ENCODE measurements around the gene CDC42BPA. TPM values are rescaled to one million over a fixed set of nuclear protein-coding genes. Genes with fewer than 3 reads are reported as not detected.

CDC42BPA gene
- total RNA-seq, 1 experiment from 2014 or later = not detected

DNA sequence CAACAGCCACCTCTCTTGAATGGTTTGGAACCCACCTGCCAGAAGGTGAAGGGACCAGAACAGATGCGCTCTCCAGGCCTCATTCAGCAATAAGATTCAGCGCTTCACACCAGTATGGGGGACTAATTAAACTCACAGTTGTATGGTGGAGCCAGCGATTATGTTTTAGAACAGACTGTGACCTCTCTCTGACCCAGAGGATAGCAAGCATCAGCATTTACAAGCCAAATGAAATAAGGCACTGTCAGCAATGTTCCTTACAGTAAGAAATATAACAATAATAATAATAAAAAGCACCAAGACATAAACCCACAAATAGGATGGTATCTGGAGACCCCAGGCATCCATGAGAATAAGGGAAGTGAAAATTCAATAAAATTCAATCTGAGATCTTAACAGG lies 6.9 kb upstream of the CDC42BPA start:
- Histone ChIP-seq H3K9me3 (ENCODE audit: low read length) (no peaks in the 10 kb centered on the region), H2AFZ (ENCODE audit: low read length) (no peak overlapping the region), H3K4me3 (ENCODE audit: low read length) (no peak overlapping the region), H3K27ac (ENCODE audit: low read length) (no peak overlapping the region), H3K27me3 (ENCODE audit: low read length) (no peaks in the 10 kb centered on the region), H3K79me2 (ENCODE audit: low read length) (no peaks in the 10 kb centered on the region), H3K9ac (ENCODE audit: low read length) (no peak overlapping the region), H3K36me3 (ENCODE audit: insufficient read depth, low read length) (no peaks in the 10 kb centered on the region), H3K4me1 (ENCODE audit: low read length) (no peaks in the 10 kb centered on the region), H3K4me2 (ENCODE audit: low read depth, low read length, poor library complexity, severe bottlenecking) (no peak overlapping the region), H3K9me2 (replicated peaks; ENCODE audit: insufficient read depth, low read length) (no peaks in the 10 kb centered on the region), H4K20me1 (ENCODE audit: insufficient read depth, low read depth, low read length) (no peaks in the 10 kb centered on the region)
- no peak for DNase-seq

- no peaks in the 10 kb centered on the region for H3K27me3 ChIP-seq (ENCODE audit: low read length)
- H3K4me1 ChIP-seq (ENCODE audit: low read length) = no peaks in the 10 kb centered on the region
- no peak overlapping the region for H2AFZ ChIP-seq (ENCODE audit: low read length)
- H3K9ac ChIP-seq (ENCODE audit: low read length) = no peak overlapping the region
- H3K9me3 ChIP-seq (ENCODE audit: low read length) = no peaks in the 10 kb centered on the region
- H3K4me3 ChIP-seq (ENCODE audit: low read length) = no peak overlapping the region
- H3K4me2 ChIP-seq (ENCODE audit: low read depth, low read length, poor library complexity, severe bottlenecking) = no peak overlapping the region
- no peaks in the 10 kb centered on the region for H3K79me2 ChIP-seq (ENCODE audit: low read length)
- no peaks in the 10 kb centered on the region for H4K20me1 ChIP-seq (ENCODE audit: insufficient read depth, low read depth, low read length)
- H3K36me3 ChIP-seq (ENCODE audit: insufficient read depth, low read length) = no peaks in the 10 kb centered on the region
- no peak overlapping the region for H3K27ac ChIP-seq (ENCODE audit: low read length)
- DNase-seq = no peak
- H3K9me2 ChIP-seq (replicated peaks; ENCODE audit: insufficient read depth, low read length) = no peaks in the 10 kb centered on the region
Measured at GRCh38 chr1:227323967-227324268, 5.6 kb upstream of the CDC42BPA start.

- DNase-seq = no peak
- no peaks in the 10 kb centered on the region for H3K4me1 ChIP-seq (ENCODE audit: low read length)
- H3K36me3 ChIP-seq (ENCODE audit: insufficient read depth, low read length) = no peaks in the 10 kb centered on the region
- H3K27me3 ChIP-seq (ENCODE audit: low read length) = no peaks in the 10 kb centered on the region
- no peak overlapping the region for H3K4me2 ChIP-seq (ENCODE audit: low read depth, low read length, poor library complexity, severe bottlenecking)
- H3K9me2 ChIP-seq (replicated peaks; ENCODE audit: insufficient read depth, low read length) = no peaks in the 10 kb centered on the region
- H3K9ac ChIP-seq (ENCODE audit: low read length) = no peak overlapping the region
- no peak overlapping the region for H2AFZ ChIP-seq (ENCODE audit: low read length)
- no peak overlapping the region for H3K27ac ChIP-seq (ENCODE audit: low read length)
- H3K4me3 ChIP-seq (ENCODE audit: low read length) = no peak overlapping the region
- H3K79me2 ChIP-seq (ENCODE audit: low read length) = no peaks in the 10 kb centered on the region
- H3K9me3 ChIP-seq (ENCODE audit: low read length) = no peaks in the 10 kb centered on the region
- H4K20me1 ChIP-seq (ENCODE audit: insufficient read depth, low read depth, low read length) = no peaks in the 10 kb centered on the region
Measured at GRCh38 chr1:227323171-227323966, 5.1 kb upstream of the CDC42BPA start.

GRCh38 chr1:227322376-227322775 lies 4.1 kb upstream of the CDC42BPA start:
- no peak for DNase-seq
- H3K27me3 ChIP-seq (ENCODE audit: low read length) = no peaks in the 10 kb centered on the region
- no peak overlapping the region for H3K9ac ChIP-seq (ENCODE audit: low read length)
- H3K27ac ChIP-seq (ENCODE audit: low read length) = no peak overlapping the region
- H3K4me1 ChIP-seq (ENCODE audit: low read length) = no peaks in the 10 kb centered on the region
- no peaks in the 10 kb centered on the region for H3K9me2 ChIP-seq (replicated peaks; ENCODE audit: insufficient read depth, low read length)
- no peak overlapping the region for H3K4me2 ChIP-seq (ENCODE audit: low read depth, low read length, poor library complexity, severe bottlenecking)
- H4K20me1 ChIP-seq (ENCODE audit: insufficient read depth, low read depth, low read length) = no peaks in the 10 kb centered on the region
- H3K9me3 ChIP-seq (ENCODE audit: low read length) = no peaks in the 10 kb centered on the region
- H2AFZ ChIP-seq (ENCODE audit: low read length) = no peak overlapping the region
- no peaks in the 10 kb centered on the region for H3K79me2 ChIP-seq (ENCODE audit: low read length)
- H3K4me3 ChIP-seq (ENCODE audit: low read length) = no peak overlapping the region
- H3K36me3 ChIP-seq (ENCODE audit: insufficient read depth, low read length) = no peaks in the 10 kb centered on the region

DNA sequence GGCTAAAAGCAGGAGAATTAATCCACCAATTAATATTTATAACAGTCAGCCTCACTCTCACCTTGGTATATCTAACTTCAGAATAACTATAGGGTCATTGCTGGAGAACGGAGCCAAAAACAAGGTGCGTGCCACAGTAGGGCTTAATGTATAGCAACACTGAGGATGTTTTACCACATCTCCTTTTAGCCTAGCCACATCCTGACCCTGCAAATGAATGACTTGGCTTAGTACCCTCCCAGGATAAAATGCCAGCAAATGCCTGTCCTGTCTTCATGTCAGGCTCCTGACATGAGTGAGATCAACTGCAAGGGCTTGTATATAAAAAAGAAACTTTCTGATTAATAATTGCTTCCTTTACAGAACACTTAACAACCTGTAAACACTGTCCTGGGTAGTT lies 2.7 kb upstream of the CDC42BPA start:
- no peak overlapping the region for H3K9ac ChIP-seq (ENCODE audit: low read length)
- no peaks in the 10 kb centered on the region for H3K27me3 ChIP-seq (ENCODE audit: low read length)
- no peak overlapping the region for H3K4me3 ChIP-seq (ENCODE audit: low read length)
- H2AFZ ChIP-seq (ENCODE audit: low read length) = no peak overlapping the region
- H3K4me2 ChIP-seq (ENCODE audit: low read depth, low read length, poor library complexity, severe bottlenecking) = no peak overlapping the region
- H3K27ac ChIP-seq (ENCODE audit: low read length) = no peak overlapping the region
- H3K9me3 ChIP-seq (ENCODE audit: low read length) = no peaks in the 10 kb centered on the region
- no peaks in the 10 kb centered on the region for H3K79me2 ChIP-seq (ENCODE audit: low read length)
- no peaks in the 10 kb centered on the region for H3K4me1 ChIP-seq (ENCODE audit: low read length)
- no peaks in the 10 kb centered on the region for H4K20me1 ChIP-seq (ENCODE audit: insufficient read depth, low read depth, low read length)
- no peaks in the 10 kb centered on the region for H3K36me3 ChIP-seq (ENCODE audit: insufficient read depth, low read length)
- DNase-seq = no peak
- H3K9me2 ChIP-seq (replicated peaks; ENCODE audit: insufficient read depth, low read length) = no peaks in the 10 kb centered on the region

- Histone ChIP-seq H3K27me3 (ENCODE audit: low read length) (no peaks in the 10 kb centered on the region), H3K4me1 (ENCODE audit: low read length) (no peaks in the 10 kb centered on the region), H3K9me2 (replicated peaks; ENCODE audit: insufficient read depth, low read length) (no peaks in the 10 kb centered on the region), H2AFZ (ENCODE audit: low read length) (no peak overlapping the region), H3K4me3 (ENCODE audit: low read length) (no peak overlapping the region), H3K79me2 (ENCODE audit: low read length) (no peaks in the 10 kb centered on the region), H3K9ac (ENCODE audit: low read length) (no peak overlapping the region), H3K4me2 (ENCODE audit: low read depth, low read length, poor library complexity, severe bottlenecking) (no peak overlapping the region), H3K27ac (ENCODE audit: low read length) (no peak overlapping the region), H3K36me3 (ENCODE audit: insufficient read depth, low read length) (no peaks in the 10 kb centered on the region), H4K20me1 (ENCODE audit: insufficient read depth, low read depth, low read length) (no peaks in the 10 kb centered on the region), H3K9me3 (ENCODE audit: low read length) (no peaks in the 10 kb centered on the region)
- DNase-seq = no peak
Measured at GRCh38 chr1:227320476-227320875, 2.2 kb upstream of the CDC42BPA start.

- no peak for DNase-seq
- H3K4me2 ChIP-seq (ENCODE audit: low read depth, low read length, poor library complexity, severe bottlenecking) = no peak overlapping the region
- H3K27me3 ChIP-seq (ENCODE audit: low read length) = no peaks in the 10 kb centered on the region
- no peaks in the 10 kb centered on the region for H3K9me3 ChIP-seq (ENCODE audit: low read length)
- no peaks in the 10 kb centered on the region for H3K4me1 ChIP-seq (ENCODE audit: low read length)
- no peaks in the 10 kb centered on the region for H3K36me3 ChIP-seq (ENCODE audit: insufficient read depth, low read length)
- H3K27ac ChIP-seq (ENCODE audit: low read length) = no peak overlapping the region
- no peaks in the 10 kb centered on the region for H3K9me2 ChIP-seq (replicated peaks; ENCODE audit: insufficient read depth, low read length)
- no peak overlapping the region for H3K9ac ChIP-seq (ENCODE audit: low read length)
- H3K79me2 ChIP-seq (ENCODE audit: low read length) = no peaks in the 10 kb centered on the region
- no peaks in the 10 kb centered on the region for H4K20me1 ChIP-seq (ENCODE audit: insufficient read depth, low read depth, low read length)
- no peak overlapping the region for H3K4me3 ChIP-seq (ENCODE audit: low read length)
- H2AFZ ChIP-seq (ENCODE audit: low read length) = no peak overlapping the region
Measured at GRCh38 chr1:227318853-227319607, 738 bp upstream of the CDC42BPA start.

DNA sequence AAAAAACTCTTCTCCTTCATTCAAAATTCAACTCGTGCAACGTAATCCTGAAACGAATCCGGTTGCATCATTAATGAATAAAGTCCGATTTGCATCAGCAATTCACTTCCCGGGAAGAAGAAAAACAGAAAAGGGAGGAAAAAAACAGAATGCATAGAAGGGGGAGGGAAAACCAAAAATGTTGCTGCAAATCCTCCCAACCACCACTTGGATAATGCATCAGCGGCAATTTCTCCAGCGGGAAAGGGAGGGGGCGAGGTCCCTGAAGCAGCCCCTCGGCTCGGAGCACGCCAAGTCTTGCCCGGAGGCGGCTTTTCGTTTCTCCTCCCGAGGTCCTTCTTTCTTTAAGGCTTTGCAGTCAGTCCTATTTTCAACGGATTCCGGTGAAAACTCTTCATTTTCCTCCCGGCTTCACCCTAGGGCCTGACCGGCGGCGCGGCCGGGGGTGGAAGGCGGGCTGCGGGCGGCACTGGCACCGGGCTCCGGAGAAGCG lies 723 bp downstream of the CDC42BPA start:
- Histone ChIP-seq H3K4me1 (ENCODE audit: low read length) (no peaks in the 10 kb centered on the region), H3K27ac (ENCODE audit: low read length) (no peak overlapping the region), H3K4me3 (ENCODE audit: low read length) (no peak overlapping the region), H3K27me3 (ENCODE audit: low read length) (no peaks in the 10 kb centered on the region), H3K79me2 (ENCODE audit: low read length) (no peaks in the 10 kb centered on the region), H3K9me3 (ENCODE audit: low read length) (no peaks in the 10 kb centered on the region), H3K9me2 (replicated peaks; ENCODE audit: insufficient read depth, low read length) (no peaks in the 10 kb centered on the region), H4K20me1 (ENCODE audit: insufficient read depth, low read depth, low read length) (no peaks in the 10 kb centered on the region), H2AFZ (ENCODE audit: low read length) (no peak overlapping the region), H3K36me3 (ENCODE audit: insufficient read depth, low read length) (no peaks in the 10 kb centered on the region), H3K9ac (ENCODE audit: low read length) (no peak overlapping the region), H3K4me2 (ENCODE audit: low read depth, low read length, poor library complexity, severe bottlenecking) (no peak overlapping the region)
- no peak for DNase-seq
